ENCODE data around the gene RGS9.

Gene RGS9

GRCh38 chr17:65181237-65182061 lies 44.3 kb downstream of the RGS9 start:
- DNase-seq (ENCODE audit: low read depth, low spot score): no peak

- no peak for DNase-seq (ENCODE audit: low read depth, low spot score)
Observed at GRCh38 chr17:65182233-65182632, 45.1 kb downstream of the RGS9 start.

GRCh38 chr17:65183736-65184135 lies 46.6 kb downstream of the RGS9 start:
- DNase-seq (ENCODE audit: low read depth, low spot score): no peak

GRCh38 chr17:65184235-65184959 lies 47.2 kb downstream of the RGS9 start:
- DNase-seq (ENCODE audit: low read depth, low spot score): no peak

- DNase-seq (ENCODE audit: low read depth, low spot score): no peak
Observed at GRCh38 chr17:65185062-65185461, 47.9 kb downstream of the RGS9 start.

DNA sequence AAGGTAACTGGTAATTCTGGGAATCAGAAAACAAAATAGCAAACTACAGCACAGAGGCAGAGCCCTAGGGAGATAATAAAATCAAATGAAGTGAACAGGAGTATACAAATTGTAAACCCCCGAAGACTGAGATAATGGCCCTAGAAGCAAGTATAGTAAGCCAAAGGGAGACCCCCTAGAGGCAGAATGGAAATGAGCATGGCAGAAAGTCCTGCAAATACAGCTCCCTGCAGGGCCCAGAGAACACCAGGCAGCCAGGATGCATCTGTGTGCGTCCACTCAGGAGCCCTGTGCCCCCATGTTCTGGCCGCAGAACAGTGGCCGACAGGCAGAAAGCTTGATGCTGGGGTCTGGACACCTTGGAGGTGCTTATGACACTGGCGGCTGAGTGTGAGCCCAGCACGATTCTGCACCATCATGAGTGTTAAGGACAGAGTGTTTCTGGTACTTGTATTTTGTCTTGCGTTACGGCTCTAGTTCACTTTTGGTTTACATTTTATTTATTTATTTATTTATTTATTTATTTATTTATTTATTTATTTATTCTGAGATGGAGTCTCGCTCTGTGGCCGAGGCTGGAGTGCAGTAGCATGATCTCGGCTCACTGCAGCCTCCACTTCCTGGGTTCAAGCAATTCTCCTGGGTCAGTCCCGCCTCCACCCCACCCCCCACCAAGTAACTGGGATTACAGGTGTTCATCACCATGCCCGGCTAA lies 48.7 kb downstream of the RGS9 start:
- no peak for DNase-seq (ENCODE audit: low read depth, low spot score)

- no peak for DNase-seq (ENCODE audit: low read depth, low spot score)
Observed at GRCh38 chr17:65190467-65191097, 53.4 kb downstream of the RGS9 start.

DNA sequence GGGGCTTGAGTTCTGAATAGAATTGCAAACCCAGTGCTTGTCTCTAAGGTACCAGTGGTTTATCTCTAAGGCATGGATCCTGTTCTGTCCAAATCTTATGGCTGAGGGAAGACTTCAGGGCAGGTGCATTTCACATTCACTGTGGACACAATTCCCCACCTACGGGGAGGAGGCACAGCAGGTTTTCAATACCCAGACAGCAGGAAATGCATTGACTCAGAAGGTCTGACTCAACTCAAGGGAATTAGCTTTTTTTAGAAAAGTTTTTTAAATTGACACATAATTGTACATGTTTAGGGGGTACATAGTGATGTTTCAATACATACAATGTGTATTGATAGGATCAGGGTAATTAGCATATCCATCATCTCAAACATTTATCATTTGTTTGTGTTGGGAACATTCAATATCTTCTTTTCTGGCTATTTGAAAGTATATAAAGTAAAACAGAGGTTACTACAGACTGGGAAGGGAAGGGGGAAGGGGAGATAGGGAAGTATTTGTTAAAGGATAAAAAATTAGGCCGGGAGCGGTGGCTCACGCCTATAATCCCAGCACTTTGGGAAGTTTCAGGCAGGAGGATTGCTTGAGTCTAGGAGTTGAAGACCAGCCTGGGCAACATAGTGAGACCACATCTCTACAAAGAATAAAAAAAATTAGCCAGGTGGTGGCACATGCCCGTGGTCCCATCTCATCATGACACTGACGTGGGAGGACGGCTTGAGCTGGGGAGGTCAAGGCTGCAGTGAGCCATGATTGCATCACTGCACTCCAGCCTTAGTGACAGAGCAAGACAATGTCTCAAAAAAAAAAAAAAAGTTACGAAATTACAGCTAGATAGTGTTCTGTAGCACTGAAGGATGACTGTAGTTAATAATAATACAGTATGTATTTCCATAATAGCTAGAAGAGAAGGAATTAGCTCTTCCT lies 54.9 kb downstream of the RGS9 start:
- no peak for DNase-seq (ENCODE audit: low read depth, low spot score)

DNA sequence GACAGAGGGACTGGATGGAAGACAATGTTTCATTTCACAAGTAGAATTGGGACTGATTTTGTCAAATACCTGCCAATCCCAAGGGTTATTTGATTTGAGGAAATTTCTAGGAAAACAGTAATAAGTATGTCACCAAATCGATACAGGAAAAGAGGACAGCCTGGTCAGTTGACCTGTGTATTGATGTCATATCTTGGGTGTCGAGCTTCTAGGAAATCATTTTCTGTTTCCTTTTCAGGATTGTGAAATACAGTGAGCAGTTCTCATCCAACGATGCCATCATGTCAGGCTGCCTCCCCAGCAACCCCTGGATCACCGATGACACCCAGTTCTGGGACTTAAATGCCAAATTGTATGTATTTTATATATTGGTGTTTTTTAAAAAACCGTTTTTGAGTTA lies 56.1 kb downstream of the RGS9 start:
- DNase-seq (ENCODE audit: low read depth, low spot score): no peak

DNA sequence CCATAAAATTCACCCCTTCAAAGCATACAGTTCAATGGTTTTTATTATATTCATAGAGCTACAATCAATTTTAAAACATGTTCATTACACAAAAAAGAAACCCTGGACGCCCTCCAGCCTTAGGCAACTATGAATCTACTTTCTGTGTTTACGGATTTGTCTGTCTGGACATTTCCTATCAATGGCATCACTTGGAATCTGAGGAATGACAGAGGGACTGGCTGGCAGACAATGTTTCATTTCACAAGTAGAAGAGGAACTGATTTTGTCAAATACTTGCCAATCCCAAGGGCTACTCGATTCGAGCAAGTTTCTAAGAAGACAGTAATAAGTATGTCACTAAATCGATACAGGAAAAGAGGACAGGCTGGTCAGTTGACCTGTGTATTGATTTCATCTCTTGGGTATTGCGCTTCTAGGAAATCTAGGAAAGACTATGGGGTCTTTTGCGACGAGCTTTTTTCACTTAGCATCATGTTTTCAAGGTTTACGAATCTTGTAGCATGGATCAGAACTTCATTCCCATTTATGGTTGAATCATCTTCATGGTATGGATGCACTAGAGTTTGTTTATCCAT lies 56.6 kb downstream of the RGS9 start:
- DNase-seq (ENCODE audit: low read depth, low spot score): no peak

DNA sequence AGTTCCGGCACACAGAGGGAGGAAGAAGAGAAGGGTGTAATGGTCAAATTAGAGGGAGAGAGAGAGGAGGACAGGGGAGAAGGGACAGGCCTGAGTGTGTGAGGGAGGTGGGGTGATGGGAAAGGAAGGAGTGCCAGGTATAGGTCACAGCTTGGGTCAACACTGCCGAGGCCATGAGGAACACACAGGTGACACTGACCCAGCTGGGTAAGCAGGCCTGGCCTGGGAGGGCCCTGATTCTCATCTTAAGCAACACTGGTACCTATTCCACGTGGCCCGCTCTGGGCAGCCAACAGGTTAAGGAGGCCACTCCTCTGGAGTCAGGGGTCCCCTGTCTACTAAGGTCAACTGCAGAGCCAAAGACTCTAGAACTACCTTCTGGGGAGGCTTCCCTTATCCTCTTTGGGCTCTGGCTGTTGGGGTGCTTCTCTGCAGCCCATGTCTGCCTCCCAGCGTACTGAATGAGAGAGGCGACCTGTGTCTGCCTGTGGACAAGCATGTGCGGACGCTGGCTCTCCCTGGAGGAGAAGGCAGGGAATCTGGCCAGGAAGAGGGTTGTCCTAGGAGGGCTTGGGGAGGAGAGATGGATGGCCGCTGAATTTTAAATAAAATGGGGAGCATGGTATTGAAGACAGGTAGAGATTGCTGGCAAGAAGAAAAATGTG lies 57.6 kb downstream of the RGS9 start:
- no peak for DNase-seq (ENCODE audit: low read depth, low spot score)

- DNase-seq (ENCODE audit: low read depth, low spot score): no peak
Observed at GRCh38 chr17:65195716-65196115, 58.5 kb downstream of the RGS9 start.

- DNase-seq (ENCODE audit: low read depth, low spot score): no peak
Observed at GRCh38 chr17:65196617-65197016, 59.4 kb downstream of the RGS9 start.

DNA sequence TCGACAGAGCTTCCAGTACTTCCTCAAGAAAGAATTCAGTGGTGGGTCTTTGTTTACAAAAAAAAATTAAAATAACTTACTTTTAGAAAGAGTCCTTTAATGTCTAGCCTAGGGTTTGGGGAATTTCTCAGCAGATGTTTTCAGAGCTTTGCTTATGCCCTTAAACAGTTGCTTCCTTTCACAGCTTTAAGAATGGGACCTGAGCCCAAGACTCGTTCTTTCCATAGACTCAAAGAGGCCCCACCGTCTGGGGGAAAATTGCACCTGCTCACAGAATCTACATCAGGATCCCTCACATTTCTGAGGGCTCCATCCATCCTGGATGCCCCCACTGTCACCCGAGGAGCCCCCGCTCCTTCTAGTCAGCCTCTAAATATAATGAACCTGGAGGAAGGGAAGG lies 60.0 kb downstream of the RGS9 start:
- no peak for DNase-seq (ENCODE audit: low read depth, low spot score)

DNA sequence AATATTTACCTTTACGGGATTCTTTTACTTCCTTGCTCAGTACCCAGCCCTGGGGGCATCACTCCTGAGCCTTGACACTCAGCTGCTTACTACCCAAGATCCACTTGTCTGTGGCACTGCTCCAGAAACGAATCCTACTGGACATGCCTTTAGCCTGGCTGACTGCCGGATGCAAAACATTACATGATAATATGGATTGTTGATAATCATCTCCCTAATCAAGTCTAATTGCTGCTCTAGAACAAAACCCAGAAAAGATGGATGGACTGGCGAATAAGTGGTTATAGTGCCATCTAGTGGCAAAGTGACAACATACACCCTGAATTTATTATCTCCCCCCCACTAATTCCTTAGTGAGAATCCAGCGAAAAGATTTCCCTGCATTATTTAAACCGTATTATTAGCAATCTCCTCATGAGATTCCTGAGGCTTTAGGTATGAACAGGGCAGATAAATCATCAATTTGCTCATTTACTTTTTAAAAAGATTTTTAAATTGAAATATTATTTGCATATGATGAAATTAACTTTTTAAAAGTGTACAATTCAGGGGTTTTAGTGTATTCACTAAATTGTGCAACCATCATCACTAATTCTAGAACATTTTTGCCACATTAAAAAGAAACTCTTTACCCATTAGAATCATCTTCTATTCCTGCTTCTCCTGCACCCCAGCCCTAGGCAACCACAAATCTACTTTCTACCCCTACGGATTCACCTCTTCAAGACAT lies 61.6 kb downstream of the RGS9 start:
- no peak for DNase-seq (ENCODE audit: low read depth, low spot score)

- no peak for DNase-seq (ENCODE audit: low read depth, low spot score)
Observed at GRCh38 chr17:65201331-65201730, 64.2 kb downstream of the RGS9 start.

DNA sequence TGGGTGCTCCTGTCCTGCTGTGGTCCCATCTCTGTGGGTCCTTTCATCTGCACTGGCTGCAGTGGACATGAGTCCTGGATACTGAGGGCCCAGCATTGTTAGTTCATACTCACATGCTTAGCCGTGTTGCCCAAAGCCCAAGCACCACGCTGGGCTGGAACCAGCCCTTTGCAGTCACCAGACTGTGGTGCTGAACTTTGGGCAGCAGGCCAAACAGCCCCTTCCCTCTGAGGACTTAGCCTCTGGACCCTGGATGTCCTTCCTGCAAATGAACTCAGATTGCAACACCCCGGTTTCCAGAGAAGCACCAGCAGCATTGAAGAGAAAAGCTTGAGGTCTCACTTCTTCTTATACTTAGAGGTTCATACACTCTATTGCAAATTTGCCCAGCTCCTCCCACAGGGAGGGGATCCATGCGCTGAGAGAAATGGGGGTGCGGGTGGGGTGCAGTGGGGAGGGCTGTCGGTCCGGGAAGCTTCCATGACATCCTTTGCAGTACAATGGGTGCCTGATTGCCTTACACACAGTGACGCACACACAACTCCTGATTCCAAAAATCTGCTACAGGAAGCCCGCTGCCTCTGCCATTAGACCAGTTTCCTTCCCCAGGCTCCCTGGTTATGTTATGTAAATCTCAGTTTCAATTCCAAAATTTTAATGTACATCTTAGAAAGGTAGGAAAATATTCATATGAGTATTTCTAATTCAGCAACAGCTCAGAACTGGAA lies 65.8 kb downstream of the RGS9 start:
- DNase-seq (ENCODE audit: low read depth, low spot score): no peak

DNA sequence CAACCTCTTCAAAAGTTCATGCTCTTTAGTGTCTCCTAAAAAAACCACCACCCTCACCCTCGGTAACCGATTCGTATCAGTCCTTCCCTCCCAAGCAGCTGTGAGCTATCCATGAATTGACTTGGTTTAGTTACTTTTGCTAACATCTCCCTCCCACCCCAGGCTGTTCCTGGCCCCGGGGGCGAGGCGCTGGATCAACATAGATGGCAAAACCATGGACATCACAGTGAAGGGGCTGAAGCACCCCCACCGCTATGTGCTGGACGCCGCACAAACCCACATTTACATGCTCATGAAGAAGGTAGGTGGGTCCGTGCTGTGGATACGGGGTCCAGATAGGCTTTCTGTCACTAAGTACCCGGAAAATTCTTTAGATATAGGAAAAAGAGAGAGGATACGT lies 66.8 kb downstream of the RGS9 start:
- DNase-seq (ENCODE audit: low read depth, low spot score): no peak

- DNase-seq (ENCODE audit: low read depth, low spot score): no peak
Observed at GRCh38 chr17:65205655-65206054, 68.5 kb downstream of the RGS9 start.
